Natural killer cell (primary cell): Measurements from ENCODE around the gene DAB2. TPM values are rescaled to one million over a fixed set of nuclear protein-coding genes. Genes with fewer than 3 reads are reported as not detected.

Source experiments
- ATAC-seq, 3 donors: fragments of 150-1000 bp in 2 of 3; fragments of 200-7000 bp in 1 of 3; cut with Tn5 transposase; 1 replicate in 1 of 3; 2 replicates in 2 of 3; pipeline ENCODE4 v1.10.0; 2021; ENCODE audit warnings: mild to moderate bottlenecking in 2 of 3, moderate library complexity in 2 of 3
- DNase-seq, 2 donors: peaks; one replicate each; pipeline versions ENCODE4 v3.0.0 to v3.0.0-alpha.2; 2013 to 2021; ENCODE audit warnings: mixed read lengths in 1 of 2
- H3K27ac ChIP-seq: one replicate; pipeline ENCODE4 v1.5.1; 2013; ENCODE audit warnings: mild to moderate bottlenecking, low read length
- H3K27me3 ChIP-seq: one replicate; pipeline ENCODE4 v1.6.1; 2013; ENCODE audit warnings: low read length; ENCODE audit not compliant: control insufficient read depth, insufficient read depth
- H3K36me3 ChIP-seq: one replicate; pipeline ENCODE4 v1.6.1; 2013; ENCODE audit warnings: low read length; ENCODE audit not compliant: control insufficient read depth, insufficient read depth
- H3K4me1 ChIP-seq: one replicate; pipeline ENCODE4 v1.6.1; 2013; ENCODE audit warnings: low read length; ENCODE audit not compliant: control insufficient read depth, insufficient read depth
- H3K4me3 ChIP-seq: one replicate; pipeline ENCODE4 v1.5.1; 2013; ENCODE audit warnings: low read length
- H3K9me3 ChIP-seq: one replicate; pipeline ENCODE4 v1.6.1; 2013; ENCODE audit warnings: low read length; ENCODE audit not compliant: control insufficient read depth, insufficient read depth
- H3K27ac Mint-ChIP-seq, 2 donors: one replicate each; pipeline ENCODE4 v1.8.0; 2022; ENCODE audit warnings: mild to moderate bottlenecking in 2 of 2, mixed read lengths in 2 of 2, moderate library complexity in 1 of 2
- H3K27me3 Mint-ChIP-seq, 2 donors: one replicate each; pipeline ENCODE4 v1.8.0; 2022; ENCODE audit warnings: low read depth in 2 of 2, mixed read lengths in 2 of 2
- H3K36me3 Mint-ChIP-seq: one replicate; pipeline ENCODE4 v1.8.0; 2022; ENCODE audit warnings: mixed read lengths
- H3K4me1 Mint-ChIP-seq, 2 donors: one replicate each; pipeline ENCODE4 v1.8.0; 2022; ENCODE audit warnings: mixed read lengths in 2 of 2
- H3K4me3 Mint-ChIP-seq: one replicate; pipeline ENCODE4 v1.8.0; 2022; ENCODE audit warnings: mild to moderate bottlenecking, moderate library complexity, mixed read lengths
- H3K9me3 Mint-ChIP-seq, 2 donors: one replicate each; pipeline ENCODE4 v1.8.0; 2022; ENCODE audit warnings: mixed read lengths in 2 of 2
- CTCF ChIP-seq: fragments of 200-600 bp; IDR thresholded peaks from one replicate; pipeline ENCODE4 v1.8.0; 2022; ENCODE audit warnings: antibody characterized with exemption
- WGBS: methylation state at CpG from one replicate; pipeline ENCODE4 v1.1.7; 2013; ENCODE audit warnings: missing lambda C conversion rate; ENCODE audit not compliant: insufficient coverage; 5-methylcytosine and 5-hydroxymethylcytosine counted together
- intact Hi-C: fragments of 100-400 bp; cut with micrococcal nuclease; formaldehyde crosslinking; loops from one replicate; pipeline ENCODE4 v1.14.2; 2022
- total RNA-seq, 4 donors: library from RNA; stranded (reverse); fragments of 120-200 nt in 1 of 4; gene quantifications; one replicate each; pipeline versions ENCODE4 v1.2.3 to v1.2.4, GENCODE V29; 2013 to 2022

The DAB2 gene
- total RNA-seq, 3 donors from 2014 or later (not counting 1 experiment from before 2014, with no cell fraction given) = 33.0 to 53.8 (median 36.9) TPM

GRCh38 chr5:39412721-39413394 is 11.9 kb downstream of the DAB2 start:
- no peak for DNase-seq
- WGBS = 79% methylated on average over 5 of the region's 5 CpGs
- Histone ChIP-seq H3K27ac (no peak overlapping the region), H3K4me3 (no peak overlapping the region), H3K36me3 (no peaks in the 10 kb centered on the region), H3K27me3 (no peaks in the 10 kb centered on the region), H3K4me1 (no peaks in the 10 kb centered on the region), H3K9me3 (no peaks in the 10 kb centered on the region)
- H3K36me3 Mint-ChIP-seq = peaks cover 9% of the 10 kb centered on the region
- TF ChIP-seq CTCF = no peak
- no peaks in the 10 kb centered on the region for H3K9me3 Mint-ChIP-seq
- peak overlapping the region; percentile 45 to 51 for H3K27ac Mint-ChIP-seq
- no peak for ATAC-seq
- no peaks in the 10 kb centered on the region for H3K27me3 Mint-ChIP-seq
- H3K4me3 Mint-ChIP-seq = no peak overlapping the region
- H3K4me1 Mint-ChIP-seq = peaks cover 51 to 70% of the 10 kb centered on the region in 2 donors
- intact Hi-C loops = no loop called here

DNA sequence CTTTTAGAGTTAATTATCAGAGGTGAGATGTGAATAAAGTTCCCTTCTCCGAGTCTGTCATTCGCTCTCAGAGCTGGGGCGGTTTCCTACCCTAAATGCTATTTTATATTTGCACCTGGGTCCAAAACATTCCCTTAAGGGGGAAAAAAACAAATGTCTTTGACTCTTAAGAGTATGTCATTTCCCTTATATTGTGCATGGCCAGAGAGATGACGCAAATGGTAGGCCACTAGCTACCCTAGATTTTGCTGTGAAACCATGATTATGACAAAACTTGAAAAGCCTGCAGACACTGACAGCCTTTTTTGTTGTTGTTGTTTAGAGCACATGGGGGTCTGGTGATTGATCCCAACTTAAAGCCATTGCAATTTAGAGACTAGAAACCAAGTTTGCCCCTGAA is 12.8 kb downstream of the DAB2 start:
- Histone ChIP-seq H3K27me3 (no peaks in the 10 kb centered on the region), H3K4me1 (no peaks in the 10 kb centered on the region), H3K36me3 (no peaks in the 10 kb centered on the region), H3K4me3 (no peak overlapping the region), H3K27ac (no peak overlapping the region), H3K9me3 (no peaks in the 10 kb centered on the region)
- Mint-ChIP-seq H3K9me3 (no peaks in the 10 kb centered on the region), H3K27me3 (no peaks in the 10 kb centered on the region), H3K4me3 (no peak overlapping the region), H3K36me3 (peaks cover 9% of the 10 kb centered on the region), H3K27ac (peak overlapping the region; percentile 39 to 45), H3K4me1 (peaks cover 44 to 73% of the 10 kb centered on the region in 2 donors)
- ATAC-seq (peak in 2 of 3 donors; percentile 49 to 53), DNase-seq (no peak)
- intact Hi-C loops = no loop called here
- 85% methylated on average over 1 of the region's 4 CpGs for WGBS
- TF ChIP-seq CTCF = no peak

DNA sequence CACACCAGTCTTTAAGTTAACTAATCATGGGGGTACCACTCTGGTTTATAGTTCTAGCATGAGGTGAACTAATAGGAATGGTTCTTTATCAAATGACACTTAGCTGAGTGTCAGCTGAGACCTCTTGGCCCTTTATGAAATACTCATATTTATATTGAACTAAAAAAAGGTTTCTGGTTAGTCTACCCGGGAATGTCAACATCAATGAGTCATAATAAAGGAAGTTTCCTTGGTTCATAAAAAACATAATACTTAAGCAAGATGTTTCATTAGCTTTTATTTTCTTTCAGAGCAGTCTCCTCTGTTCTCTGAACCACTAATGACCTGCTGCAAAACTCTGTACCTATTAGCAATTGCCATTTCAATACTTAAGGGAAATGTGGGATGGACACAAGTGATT is 13.7 kb downstream of the DAB2 start:
- H3K36me3 Mint-ChIP-seq = peaks cover 3% of the 10 kb centered on the region
- H3K4me1 Mint-ChIP-seq = peaks cover 38 to 65% of the 10 kb centered on the region in 2 donors
- peak overlapping the region in 1 of 2 donors; percentile 39 for H3K27ac Mint-ChIP-seq
- no peaks in the 10 kb centered on the region for H3K27me3 Mint-ChIP-seq
- ATAC-seq = no peak
- Histone ChIP-seq H3K4me1 (no peaks in the 10 kb centered on the region), H3K36me3 (no peaks in the 10 kb centered on the region), H3K9me3 (no peaks in the 10 kb centered on the region), H3K27me3 (no peaks in the 10 kb centered on the region), H3K4me3 (no peak overlapping the region), H3K27ac (no peak overlapping the region)
- intact Hi-C loops = no loop called here
- WGBS = no CpG with 5 or more reads among the region's 1 CpG
- H3K4me3 Mint-ChIP-seq = no peak overlapping the region
- no peak for DNase-seq
- H3K9me3 Mint-ChIP-seq = no peaks in the 10 kb centered on the region
- TF ChIP-seq CTCF = no peak

DNA sequence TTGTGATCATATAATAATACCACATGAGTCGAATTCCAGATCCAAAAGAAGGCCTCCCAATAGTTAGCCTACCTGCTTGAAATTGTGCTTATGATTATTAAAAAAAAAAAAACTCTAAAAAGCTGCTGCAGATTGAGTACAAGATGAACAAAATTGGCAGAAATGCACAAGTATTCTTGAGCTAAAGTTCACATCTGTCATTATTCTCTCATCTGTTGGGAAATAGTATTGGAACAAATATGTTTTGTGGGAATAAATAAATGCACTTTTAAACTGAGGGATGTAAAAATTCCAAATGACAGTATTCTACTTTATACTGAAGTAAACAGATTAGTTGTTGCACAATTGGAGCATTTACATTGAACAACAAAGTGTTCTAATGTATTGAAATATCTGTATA is 15.7 kb downstream of the DAB2 start:
- H3K4me1 Mint-ChIP-seq = peaks cover 39 to 57% of the 10 kb centered on the region in 2 donors

More for the DNA sequence above, 15.7 kb downstream of the DAB2 start:
- H3K9me3 Mint-ChIP-seq = no peaks in the 10 kb centered on the region
- no peak for TF ChIP-seq CTCF
- Histone ChIP-seq H3K36me3 (no peaks in the 10 kb centered on the region), H3K27me3 (no peaks in the 10 kb centered on the region), H3K4me1 (no peaks in the 10 kb centered on the region), H3K27ac (no peak overlapping the region), H3K9me3 (no peaks in the 10 kb centered on the region), H3K4me3 (no peak overlapping the region)
- no peak overlapping the region for H3K4me3 Mint-ChIP-seq
- no peaks in the 10 kb centered on the region for H3K36me3 Mint-ChIP-seq
- intact Hi-C loops = no loop called here
- no peaks in the 10 kb centered on the region for H3K27me3 Mint-ChIP-seq
- H3K27ac Mint-ChIP-seq = no peak overlapping the region
- 100% methylated on average over 1 of the region's 1 CpG for WGBS
- no peak for ATAC-seq
- DNase-seq = no peak
